ENCODE results near the gene HSD17B8.

DNA sequence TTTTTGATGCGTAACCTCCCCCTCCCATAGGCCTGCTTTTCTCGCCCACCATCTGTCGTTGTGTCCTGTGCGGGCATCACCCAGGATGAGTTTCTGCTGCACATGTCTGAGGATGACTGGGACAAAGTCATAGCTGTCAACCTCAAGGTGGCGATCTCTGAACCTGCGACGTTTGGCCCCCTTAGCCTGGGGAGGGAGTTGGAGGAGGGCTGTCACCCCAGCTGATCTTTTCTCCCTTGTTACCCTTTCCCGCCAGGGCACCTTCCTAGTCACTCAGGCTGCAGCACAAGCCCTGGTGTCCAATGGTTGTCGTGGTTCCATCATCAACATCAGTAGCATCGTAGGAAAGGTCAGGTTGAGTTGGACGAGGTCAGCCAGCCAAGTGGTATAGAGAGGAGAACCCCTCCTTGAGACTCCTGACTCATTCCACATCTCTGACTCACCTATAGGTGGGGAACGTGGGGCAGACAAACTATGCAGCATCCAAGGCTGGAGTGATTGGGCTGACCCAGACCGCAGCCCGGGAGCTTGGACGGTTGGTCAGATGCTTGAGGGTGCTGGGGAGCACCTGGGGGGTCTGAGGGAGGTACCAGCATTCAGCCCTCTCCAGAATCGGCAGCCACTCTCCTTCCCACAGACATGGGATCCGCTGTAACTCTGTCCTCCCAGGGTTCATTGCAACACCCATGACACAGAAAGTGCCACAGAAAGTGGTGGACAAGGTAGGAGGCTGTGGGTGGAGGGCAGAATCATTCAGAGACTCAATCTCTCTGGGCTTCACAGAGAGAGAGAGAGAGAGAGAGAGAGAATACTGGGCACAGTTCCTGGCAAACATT lies 954 bp downstream of the HSD17B8 start:
- TF ChIP-seq, protein P1, sequence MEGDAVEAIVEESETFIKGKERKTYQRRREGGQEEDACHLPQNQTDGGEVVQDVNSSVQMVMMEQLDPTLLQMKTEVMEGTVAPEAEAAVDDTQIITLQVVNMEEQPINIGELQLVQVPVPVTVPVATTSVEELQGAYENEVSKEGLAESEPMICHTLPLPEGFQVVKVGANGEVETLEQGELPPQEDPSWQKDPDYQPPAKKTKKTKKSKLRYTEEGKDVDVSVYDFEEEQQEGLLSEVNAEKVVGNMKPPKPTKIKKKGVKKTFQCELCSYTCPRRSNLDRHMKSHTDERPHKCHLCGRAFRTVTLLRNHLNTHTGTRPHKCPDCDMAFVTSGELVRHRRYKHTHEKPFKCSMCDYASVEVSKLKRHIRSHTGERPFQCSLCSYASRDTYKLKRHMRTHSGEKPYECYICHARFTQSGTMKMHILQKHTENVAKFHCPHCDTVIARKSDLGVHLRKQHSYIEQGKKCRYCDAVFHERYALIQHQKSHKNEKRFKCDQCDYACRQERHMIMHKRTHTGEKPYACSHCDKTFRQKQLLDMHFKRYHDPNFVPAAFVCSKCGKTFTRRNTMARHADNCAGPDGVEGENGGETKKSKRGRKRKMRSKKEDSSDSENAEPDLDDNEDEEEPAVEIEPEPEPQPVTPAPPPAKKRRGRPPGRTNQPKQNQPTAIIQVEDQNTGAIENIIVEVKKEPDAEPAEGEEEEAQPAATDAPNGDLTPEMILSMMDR (conservative IDR thresholded peaks at IDR 0.05; ENCODE audit: low read depth, low read length) = peak; percentile 38
- TF ChIP-seq EZH2 (IDR thresholded peaks at IDR 0.05; ENCODE audit: low read length, unreplicated experiment) = no peak

Data from PC-3 (cell line).